HEK293T (cell line): ENCODE results near the gene TMEM132D.

Experiments
- CTCF ChIA-PET: fragments of 350-600 bp; formaldehyde crosslinking; extraction: SDS; loops from one replicate; lab custom pipeline; 2021; ENCODE audit warnings: antibody characterized with exemption, inconsistent platforms; lab: Yijun Ruan, JAX
- POLR2A ChIA-PET: fragments of 350-600 bp; formaldehyde crosslinking; extraction: SDS; loops from one replicate; lab custom pipeline; 2020; ENCODE audit warnings: antibody characterized with exemption, inconsistent platforms; lab: Yijun Ruan, JAX
- DNase-seq: peaks from one replicate; pipeline ENCODE4 v3.0.0; 2012; ENCODE audit warnings: mixed read lengths; ENCODE audit errors: extremely low spot score
- ARNT ChIP-seq: fragments of 450-650 bp; IDR thresholded peaks from 2 replicates; pipeline ENCODE4 v1.6.1; 2017; ENCODE audit warnings: mild to moderate bottlenecking
- BHLHE40 ChIP-seq: fragments of 450-650 bp; IDR thresholded peaks from 2 replicates; pipeline ENCODE4 v1.6.1; 2016; ENCODE audit warnings: mild to moderate bottlenecking, moderate library complexity, borderline replicate concordance
- CTBP1 ChIP-seq: fragments of 450-650 bp; IDR thresholded peaks from 2 replicates; pipeline ENCODE4 v1.6.1; 2016; ENCODE audit warnings: borderline replicate concordance
- ELF4 ChIP-seq: fragments of 450-650 bp; IDR thresholded peaks from 2 replicates; pipeline ENCODE4 v1.6.1; 2017; ENCODE audit warnings: antibody characterized with exemption
- FOXA1 ChIP-seq: fragments of 450-650 bp; IDR thresholded peaks from 2 replicates; pipeline ENCODE4 v1.6.1; 2016; ENCODE audit warnings: mild to moderate bottlenecking
- FOXK2 ChIP-seq: fragments of 450-650 bp; IDR thresholded peaks from 2 replicates; pipeline ENCODE4 v1.6.1; 2016; ENCODE audit warnings: mild to moderate bottlenecking
- FOXM1 ChIP-seq: fragments of 450-650 bp; IDR thresholded peaks from 2 replicates; pipeline ENCODE4 v1.6.1; 2017; ENCODE audit warnings: mild to moderate bottlenecking, borderline replicate concordance
- HDGF ChIP-seq: fragments of 450-650 bp; IDR thresholded peaks from 2 replicates; pipeline ENCODE4 v1.6.1; 2017; ENCODE audit warnings: antibody characterized with exemption, borderline replicate concordance
- L3MBTL2 ChIP-seq: fragments of 450-650 bp; conservative IDR thresholded peaks from 2 replicates; pipeline ENCODE4 v1.6.1; 2016; ENCODE audit warnings: mild to moderate bottlenecking
- LEF1 ChIP-seq: fragments of 450-650 bp; IDR thresholded peaks from 2 replicates; pipeline ENCODE4 v1.6.1; 2017; ENCODE audit warnings: mild to moderate bottlenecking, borderline replicate concordance
- NFRKB ChIP-seq: fragments of 450-650 bp; IDR thresholded peaks from 2 replicates; pipeline ENCODE4 v1.6.1; 2016; ENCODE audit warnings: mild to moderate bottlenecking, moderate library complexity
- SP1 ChIP-seq: fragments of 450-650 bp; IDR thresholded peaks from 2 replicates; pipeline ENCODE4 v1.6.1; 2017
- SUZ12 ChIP-seq: fragments of 450-650 bp; IDR thresholded peaks from 2 replicates; pipeline ENCODE4 v1.6.1; 2016; ENCODE audit warnings: mild to moderate bottlenecking
- TARDBP ChIP-seq: fragments of 450-650 bp; IDR thresholded peaks from 2 replicates; pipeline ENCODE4 v1.6.1; 2016
- ZNF384 ChIP-seq: fragments of 450-650 bp; IDR thresholded peaks from 2 replicates; pipeline ENCODE4 v1.6.1; 2016
- TF ChIP-seq, protein P1 (sequence below): fragments of 450-650 bp; IDR thresholded peaks from 2 replicates; pipeline ENCODE4 v1.6.1; 2016

The TMEM132D gene

DNA sequence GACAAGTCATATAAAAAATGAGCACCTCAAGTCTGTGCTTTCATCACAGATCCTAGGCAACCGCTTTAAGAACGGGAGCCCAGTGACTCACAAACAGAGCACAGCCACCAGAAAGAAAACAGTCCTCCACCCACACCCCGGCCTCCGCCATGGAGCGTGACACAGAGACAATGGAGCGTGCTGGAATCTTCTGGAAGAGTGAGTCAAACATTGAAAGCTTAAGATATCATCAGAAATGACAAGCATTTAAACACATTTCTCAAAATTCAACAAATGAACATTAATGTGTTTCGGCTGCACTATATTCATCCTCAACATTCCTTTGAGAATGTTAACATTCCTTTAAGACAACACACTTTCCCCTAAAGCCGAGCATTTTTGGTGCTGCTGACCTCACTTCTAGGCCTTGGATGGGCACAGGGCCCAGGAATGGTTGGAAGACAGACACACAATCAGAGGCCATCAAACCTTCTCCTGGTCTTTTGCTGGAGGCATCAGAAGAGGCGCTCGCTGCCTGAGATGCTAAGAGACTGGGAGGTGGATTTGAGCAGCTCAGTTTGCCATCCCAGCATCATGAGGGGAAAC, 23.6 kb upstream of the TMEM132D start:
- no peak for DNase-seq
- ChIA-PET CTCF (no interaction called here), POLR2A (no interaction called here)
- TF ChIP-seq ARNT, result no peak
- TF ChIP-seq CTBP1, result no peak
- no peak for TF ChIP-seq SUZ12
- no peak for TF ChIP-seq FOXA1

DNA sequence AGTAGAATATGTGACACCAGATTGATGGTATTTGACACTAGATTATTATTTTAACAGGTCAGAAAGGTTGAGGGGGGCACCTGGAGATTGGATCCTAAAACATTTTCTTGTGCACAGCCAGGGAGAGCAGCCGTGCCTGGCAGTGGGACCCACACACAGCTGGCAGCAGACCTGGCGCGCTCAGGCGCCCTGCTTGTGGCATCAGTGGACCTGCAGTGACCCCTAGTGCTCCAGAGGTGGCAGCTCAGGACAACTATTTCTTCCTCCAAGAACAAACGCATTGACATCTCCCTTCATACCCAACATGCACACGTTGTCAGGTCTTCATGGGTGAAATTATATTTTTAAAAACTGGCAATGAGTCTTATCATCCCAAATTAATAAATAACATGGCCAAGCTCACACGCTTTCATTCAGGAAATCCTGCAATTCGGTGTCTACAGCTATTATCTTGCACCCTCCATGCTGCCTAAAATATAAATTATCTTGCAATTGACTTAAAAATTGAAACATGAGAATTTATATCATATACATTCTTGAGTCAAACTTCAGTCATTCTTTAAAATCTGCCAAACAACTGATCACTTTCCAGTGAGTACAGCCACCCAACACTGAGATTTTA, 7.7 kb upstream of the TMEM132D start:
- DNase-seq, result peak; percentile 65
- POLR2A ChIA-PET, result no interaction called here
- CTCF ChIA-PET, result interaction anchor here (0.6 to 1.7 kb wide), 3 partner anchors 449 to 1652 kb away, joined by 3 to 7 read pairs (median 5); no protein-coding TSS in a partner anchor
- TF ChIP-seq HDGF, result no peak
- TF ChIP-seq SP1, result no peak
- TF ChIP-seq FOXA1, result no peak
- no peak for TF ChIP-seq L3MBTL2
- no peak for TF ChIP-seq FOXM1
- no peak for TF ChIP-seq ZNF384
- no peak for TF ChIP-seq CTBP1
- TF ChIP-seq LEF1, result no peak
- TF ChIP-seq ELF4, result no peak
- no peak for TF ChIP-seq NFRKB
- TF ChIP-seq SUZ12, result no peak
- TF ChIP-seq BHLHE40, result no peak
- no peak for TF ChIP-seq ARNT
- TF ChIP-seq TARDBP, result no peak
- no peak for TF ChIP-seq FOXK2
- TF ChIP-seq, protein P1, sequence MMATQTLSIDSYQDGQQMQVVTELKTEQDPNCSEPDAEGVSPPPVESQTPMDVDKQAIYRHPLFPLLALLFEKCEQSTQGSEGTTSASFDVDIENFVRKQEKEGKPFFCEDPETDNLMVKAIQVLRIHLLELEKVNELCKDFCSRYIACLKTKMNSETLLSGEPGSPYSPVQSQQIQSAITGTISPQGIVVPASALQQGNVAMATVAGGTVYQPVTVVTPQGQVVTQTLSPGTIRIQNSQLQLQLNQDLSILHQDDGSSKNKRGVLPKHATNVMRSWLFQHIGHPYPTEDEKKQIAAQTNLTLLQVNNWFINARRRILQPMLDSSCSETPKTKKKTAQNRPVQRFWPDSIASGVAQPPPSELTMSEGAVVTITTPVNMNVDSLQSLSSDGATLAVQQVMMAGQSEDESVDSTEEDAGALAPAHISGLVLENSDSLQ, result no peak

DNA sequence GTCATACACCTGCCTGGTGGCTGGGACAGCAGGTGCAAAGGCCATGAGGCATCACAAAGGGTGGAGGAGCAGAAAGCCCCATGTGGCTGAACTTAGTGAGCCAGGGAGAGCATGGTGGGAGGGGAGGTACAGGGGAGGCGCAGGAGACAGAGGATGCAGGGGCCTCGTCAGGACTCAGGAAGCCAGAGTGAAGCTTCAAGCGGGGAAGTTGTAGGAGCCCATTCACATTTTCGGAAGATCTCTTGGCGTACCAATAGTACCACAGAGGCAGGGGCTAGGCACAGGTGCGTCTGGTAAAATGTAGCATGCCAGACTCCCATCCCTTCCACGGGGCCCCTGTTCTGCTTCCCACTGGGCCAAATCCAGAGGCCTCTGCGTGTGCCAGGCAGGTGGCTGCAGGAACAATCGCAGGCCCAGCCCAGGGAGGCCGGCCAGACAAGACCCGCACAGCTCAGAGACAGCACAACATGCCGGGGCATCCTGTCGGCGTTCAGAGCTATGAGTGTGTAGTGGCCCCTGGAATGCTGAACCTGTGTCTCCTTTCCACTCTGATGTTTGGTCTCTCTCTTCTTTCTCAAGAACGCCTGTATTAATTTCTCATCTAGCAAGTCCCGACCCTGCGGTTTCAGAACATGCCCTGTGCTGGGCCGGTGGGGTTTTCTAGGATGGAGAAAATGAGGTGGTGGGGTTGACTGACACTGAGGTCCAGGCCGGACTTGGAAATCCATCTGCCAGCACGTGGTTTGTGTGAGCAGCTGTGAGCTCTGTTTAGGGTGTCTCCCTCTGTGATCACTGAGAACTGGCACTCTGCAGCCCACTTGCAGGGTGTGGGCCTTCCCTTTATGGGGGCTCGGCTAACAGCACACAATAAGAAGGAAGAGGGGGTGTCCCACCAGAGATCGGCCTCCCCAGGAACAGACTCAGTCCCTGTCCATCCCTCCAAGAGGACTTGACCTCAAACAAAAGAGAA, 5.5 kb upstream of the TMEM132D start:
- ChIA-PET CTCF (no interaction called here), POLR2A (no interaction called here)
- DNase-seq, result no peak
- TF ChIP-seq FOXM1 (no peak), CTBP1 (no peak), TARDBP (no peak), SP1 (no peak), BHLHE40 (no peak), L3MBTL2 (no peak), FOXA1 (no peak), LEF1 (no peak), ELF4 (no peak), NFRKB (no peak), FOXK2 (no peak), ARNT (no peak), SUZ12 (no peak), ZNF384 (no peak), HDGF (no peak)
- TF ChIP-seq, protein P1, result no peak

- no peak for DNase-seq
- TF ChIP-seq L3MBTL2 (no peak), SUZ12 (no peak), FOXK2 (no peak), HDGF (no peak), TARDBP (no peak), ARNT (no peak), FOXA1 (no peak), FOXM1 (no peak), ELF4 (no peak)
- POLR2A ChIA-PET, result no interaction called here
- CTCF ChIA-PET, result no interaction called here
These were observed 506 bp downstream of the TMEM132D start for GRCh38 chr12:129903092-129903945.

DNA sequence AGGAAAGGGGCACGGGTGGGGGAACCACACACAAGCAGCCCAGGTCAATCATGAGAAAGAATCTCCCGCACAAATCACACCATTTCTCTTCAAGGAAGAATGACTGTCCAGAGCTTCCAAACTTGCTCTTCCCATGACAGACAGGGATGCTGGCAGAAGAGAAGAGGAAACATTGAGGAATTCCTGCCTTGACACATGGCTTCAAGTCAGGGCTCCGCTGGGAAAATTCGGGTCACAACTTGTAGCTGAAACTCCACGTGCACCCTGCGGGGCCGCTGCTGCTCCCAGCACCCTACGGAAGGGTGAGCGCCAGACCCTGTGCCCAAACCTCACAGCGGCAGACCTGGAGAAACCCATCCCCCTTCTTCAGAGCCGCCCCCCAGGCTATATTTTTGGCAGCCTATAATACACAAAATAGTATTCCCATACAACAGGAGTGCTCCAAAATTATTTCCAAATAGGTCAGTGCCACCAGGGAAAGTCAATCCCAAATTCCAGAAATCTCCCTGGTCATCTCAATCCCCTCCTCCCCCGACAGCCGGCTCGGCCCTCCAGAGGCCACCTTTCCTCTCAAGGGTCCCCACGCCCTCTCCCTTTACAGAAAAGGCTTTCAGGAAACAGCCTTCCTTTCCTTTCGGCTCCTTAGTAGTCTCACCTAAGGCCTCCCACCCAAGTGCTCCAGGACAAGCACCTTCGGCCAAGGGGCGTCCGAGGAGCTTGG, 1.3 kb downstream of the TMEM132D start:
- no peak for TF ChIP-seq TARDBP
- no peak for TF ChIP-seq SP1
- TF ChIP-seq CTBP1, result no peak
- TF ChIP-seq BHLHE40, result no peak
- TF ChIP-seq ELF4, result no peak
- TF ChIP-seq FOXK2, result no peak
- no peak for TF ChIP-seq FOXA1
- no peak for TF ChIP-seq FOXM1
- no peak for TF ChIP-seq ARNT
- TF ChIP-seq L3MBTL2, result no peak
- CTCF ChIA-PET, result no interaction called here
- POLR2A ChIA-PET, result no interaction called here
- DNase-seq, result no peak
